DND-41 (cell line): ENCODE measurements around the gene SNRNP27.

Experiments used
- CTCF ChIP-seq: IDR thresholded peaks from 2 replicates; pipeline ENCODE4 v1.5.1; 2012; ENCODE audit warnings: borderline replicate concordance, low read length, moderate library complexity, mild to moderate bottlenecking; ENCODE audit not compliant: poor library complexity, severe bottlenecking; ENCODE audit errors: extremely low read depth
- EZH2 ChIP-seq: IDR thresholded peaks from 3 replicates; pipeline ENCODE4 v1.6.1; 2012; ENCODE audit warnings: borderline replicate concordance, low read depth, mild to moderate bottlenecking, moderate library complexity, low read length, inconsistent platforms; ENCODE audit not compliant: severe bottlenecking

GRCh38 chr2:69944756-69945155 is 51.0 kb downstream of the SNRNP27 start:
- TF ChIP-seq EZH2 (no peak), CTCF (no peak)
